HepG2 (cell line): ENCODE measurements around the gene MYOM1. TPM values are rescaled to one million over a fixed set of nuclear protein-coding genes. Genes with fewer than 3 reads are reported as not detected.

ENCODE experiments used
- ARID3A ChIP-seq: IDR thresholded peaks from 2 replicates; pipeline ENCODE4 v1.6.1; 2012; ENCODE audit warnings: low read depth, low read length, improper control_type of control experiment
- CEBPG ChIP-seq: IDR thresholded peaks from 2 replicates; pipeline ENCODE4 v1.6.1; 2016
- DPF2 ChIP-seq: sonication (generic); formaldehyde crosslinking; IDR thresholded peaks from 2 replicates; pipeline ENCODE4 v1.4.0; 2020; ENCODE audit warnings: mild to moderate bottlenecking, low read depth, missing genetic modification reagents, borderline replicate concordance
- IRF2 ChIP-seq: IDR thresholded peaks from 2 replicates; pipeline ENCODE4 v1.6.1; 2018; ENCODE audit warnings: missing genetic modification reagents, missing compliant biosample characterization
- KDM2A ChIP-seq: sonication (generic); formaldehyde crosslinking; IDR thresholded peaks from 2 replicates; pipeline ENCODE4 v1.4.0; 2020; ENCODE audit warnings: low read depth, missing genetic modification reagents, borderline replicate concordance
- MED13 ChIP-seq: sonication (generic); formaldehyde crosslinking; IDR thresholded peaks from 2 replicates; pipeline ENCODE4 v1.5.0; 2020; ENCODE audit warnings: missing genetic modification reagents
- MEIS1 ChIP-seq: sonication (generic); formaldehyde crosslinking; IDR thresholded peaks from 2 replicates; pipeline ENCODE4 v1.9.0; 2021; ENCODE audit warnings: mild to moderate bottlenecking, missing genetic modification reagents, moderate library complexity, borderline replicate concordance
- MLXIP ChIP-seq: sonication (generic); formaldehyde crosslinking; IDR thresholded peaks from 2 replicates; pipeline ENCODE4 v1.9.0; 2021; ENCODE audit warnings: missing genetic modification reagents, borderline replicate concordance
- PITX1 ChIP-seq: sonication (generic); formaldehyde crosslinking; IDR thresholded peaks from 2 replicates; pipeline ENCODE4 v1.5.1; 2020; ENCODE audit warnings: mild to moderate bottlenecking, missing genetic modification reagents
- SRF ChIP-seq: IDR thresholded peaks from 2 replicates; pipeline ENCODE4 v1.6.1; 2011; ENCODE audit warnings: mild to moderate bottlenecking, low read depth, low read length, moderate library complexity
- ZNF235 ChIP-seq: sonication (generic); formaldehyde crosslinking; IDR thresholded peaks from 2 replicates; pipeline ENCODE4 v1.8.1; 2023; ENCODE audit warnings: mild to moderate bottlenecking, missing genetic modification reagents, borderline replicate concordance
- ZNF33B ChIP-seq: sonication (generic); formaldehyde crosslinking; IDR thresholded peaks from 2 replicates; pipeline ENCODE4 v1.5.1; 2020; ENCODE audit warnings: mild to moderate bottlenecking, missing genetic modification reagents
- ZNF382 ChIP-seq: sonication (generic); formaldehyde crosslinking; IDR thresholded peaks from 2 replicates; pipeline ENCODE4 v1.5.0; 2020; ENCODE audit warnings: missing genetic modification reagents, mild to moderate bottlenecking, borderline replicate concordance
- ZNF839 ChIP-seq: sonication (generic); formaldehyde crosslinking; IDR thresholded peaks from 2 replicates; pipeline ENCODE4 v1.4.0; 2020; ENCODE audit warnings: missing genetic modification reagents, mild to moderate bottlenecking, borderline replicate concordance
- polyA plus RNA-seq, 8 experiments: library from polyadenylated mRNA; depleted of rRNA in 3 of 8; stranded (reverse) in 7 of 8; unstranded in 1 of 8; fragments of >200 nt; fragmentation: Illumina TruSeq in 4 of 8; extraction: Trizol in 4 of 8; gene quantifications; 2 replicates each; pipeline versions ENCODE4 v1.2.1 to v1.2.3, GENCODE V29; 2011 to 2016; ENCODE audit warnings: low read depth in 4 of 8, missing spikeins in 1 of 8, mixed read lengths in 1 of 8; ENCODE audit not compliant: insufficient read depth in 1 of 8
- total RNA-seq, 5 experiments: library from RNA; depleted of rRNA; stranded (reverse); fragments of >200 nt; fragmentation: Illumina TruSeq; extraction: Trizol; gene quantifications; 2 replicates each; pipeline ENCODE4 v1.2.3, GENCODE V29; 2016; ENCODE audit warnings: low read depth in 1 of 5
- TF ChIP-seq, protein P1 (sequence below): sonication (generic); formaldehyde crosslinking; IDR thresholded peaks from 2 replicates; pipeline ENCODE4 v1.4.0; 2020; ENCODE audit warnings: low read depth, mild to moderate bottlenecking, missing genetic modification reagents
- TF ChIP-seq, protein P2 (sequence below): sonication (generic); formaldehyde crosslinking; IDR thresholded peaks from 2 replicates; pipeline ENCODE4 v1.5.0; 2020; ENCODE audit warnings: mild to moderate bottlenecking, missing genetic modification reagents, borderline replicate concordance

The MYOM1 gene
- total and polyA plus RNA-seq, 2 of the 13 experiments (the other 11 are each of a cell fraction or from before 2014, with no cell fraction given): 0.46 to 0.98 TPM

DNA sequence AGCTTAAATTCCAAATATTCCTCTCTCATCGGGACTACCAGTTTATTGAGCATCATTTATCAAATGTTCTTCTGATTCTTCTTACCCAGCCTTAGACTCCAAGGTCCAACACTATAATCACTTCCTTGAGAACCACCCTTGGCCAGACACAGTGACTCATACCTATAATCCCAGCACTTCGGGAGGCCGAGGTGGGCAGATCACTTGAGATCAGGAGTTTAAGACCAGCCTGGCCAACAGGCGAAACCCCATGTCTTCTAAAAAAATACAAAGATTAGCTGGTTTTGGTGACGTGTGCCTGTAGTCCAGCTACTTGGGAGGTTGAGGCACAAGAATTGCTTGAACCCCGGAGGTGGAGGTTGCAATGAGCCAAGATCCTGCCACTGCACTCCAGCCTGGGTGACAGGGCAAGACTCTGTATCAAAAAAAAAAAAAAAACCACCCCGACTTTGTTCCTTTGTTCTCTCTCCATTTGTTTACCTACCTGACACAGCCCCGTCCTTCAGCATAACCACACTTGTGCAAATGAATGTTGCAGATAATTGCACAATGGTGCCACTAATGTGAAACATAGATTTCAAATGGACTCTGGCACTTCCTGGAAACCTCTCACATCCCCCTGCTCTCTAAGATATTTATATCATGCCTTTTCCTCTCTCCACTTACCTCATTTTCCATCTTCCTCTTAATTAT is 167.9 kb downstream of the MYOM1 start (continued):
- TF ChIP-seq MLXIP (CRISPR knock-in tag) (no peak), DPF2 (CRISPR knock-in tag) (peak; percentile 91), IRF2 (CRISPR knock-in tag) (peak; percentile 82), SRF (no peak), KDM2A (no peak; the same call in 1 of the 2 replicates), ZNF382 (CRISPR knock-in tag) (no peak), PITX1 (CRISPR knock-in tag) (peak; percentile 56), ZNF839 (CRISPR knock-in tag) (no peak), ZNF235 (CRISPR knock-in tag) (no peak), ARID3A (peak; percentile 97), ZNF33B (CRISPR knock-in tag) (no peak), CEBPG (CRISPR knock-in tag) (peak; percentile 98), MEIS1 (no peak), MED13 (CRISPR knock-in tag) (peak; percentile 93)
- TF ChIP-seq, protein P1, sequence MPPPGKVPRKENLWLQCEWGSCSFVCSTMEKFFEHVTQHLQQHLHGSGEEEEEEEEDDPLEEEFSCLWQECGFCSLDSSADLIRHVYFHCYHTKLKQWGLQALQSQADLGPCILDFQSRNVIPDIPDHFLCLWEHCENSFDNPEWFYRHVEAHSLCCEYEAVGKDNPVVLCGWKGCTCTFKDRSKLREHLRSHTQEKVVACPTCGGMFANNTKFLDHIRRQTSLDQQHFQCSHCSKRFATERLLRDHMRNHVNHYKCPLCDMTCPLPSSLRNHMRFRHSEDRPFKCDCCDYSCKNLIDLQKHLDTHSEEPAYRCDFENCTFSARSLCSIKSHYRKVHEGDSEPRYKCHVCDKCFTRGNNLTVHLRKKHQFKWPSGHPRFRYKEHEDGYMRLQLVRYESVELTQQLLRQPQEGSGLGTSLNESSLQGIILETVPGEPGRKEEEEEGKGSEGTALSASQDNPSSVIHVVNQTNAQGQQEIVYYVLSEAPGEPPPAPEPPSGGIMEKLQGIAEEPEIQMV (CRISPR knock-in tag): no peak
- TF ChIP-seq, protein P2, sequence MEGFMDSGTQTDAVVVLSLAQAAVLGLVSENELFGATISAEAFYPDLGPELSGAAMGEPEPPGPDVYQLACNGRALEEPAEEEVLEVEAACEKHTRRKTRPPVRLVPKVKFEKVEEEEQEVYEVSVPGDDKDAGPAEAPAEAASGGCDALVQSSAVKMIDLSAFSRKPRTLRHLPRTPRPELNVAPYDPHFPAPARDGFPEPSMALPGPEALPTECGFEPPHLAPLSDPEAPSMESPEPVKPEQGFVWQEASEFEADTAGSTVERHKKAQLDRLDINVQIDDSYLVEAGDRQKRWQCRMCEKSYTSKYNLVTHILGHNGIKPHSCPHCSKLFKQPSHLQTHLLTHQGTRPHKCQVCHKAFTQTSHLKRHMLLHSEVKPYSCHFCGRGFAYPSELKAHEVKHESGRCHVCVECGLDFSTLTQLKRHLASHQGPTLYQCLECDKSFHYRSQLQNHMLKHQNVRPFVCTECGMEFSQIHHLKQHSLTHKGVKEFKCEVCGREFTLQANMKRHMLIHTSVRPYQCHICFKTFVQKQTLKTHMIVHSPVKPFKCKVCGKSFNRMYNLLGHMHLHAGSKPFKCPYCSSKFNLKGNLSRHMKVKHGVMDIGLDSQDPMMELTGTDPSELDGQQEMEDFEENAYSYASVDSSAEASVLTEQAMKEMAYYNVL (CRISPR knock-in tag): peak; percentile 94
